Neural cell (in vitro differentiated cells): ENCODE data around the gene SLC29A3.

Source experiments
- EP300 ChIP-seq: fragments of 450-650 bp; conservative IDR thresholded peaks from 2 replicates; pipeline ENCODE4 v1.6.1; 2014; ENCODE audit warnings: antibody characterized with exemption, mild to moderate bottlenecking, moderate library complexity; ENCODE audit not compliant: poor library complexity, severe bottlenecking
- EZH2 ChIP-seq: fragments of 200-600, 300-800 bp; shearing (Covaris generic), sonication (generic); IDR thresholded peaks from 2 replicates; pipeline ENCODE4 v1.6.1; 2014; ENCODE audit warnings: antibody characterized with exemption, low read length, borderline replicate concordance, mild to moderate bottlenecking; ENCODE audit not compliant: insufficient read depth, poor library complexity, severe bottlenecking
- POLR2AphosphoS5 ChIP-seq: IDR thresholded peaks from 2 replicates; pipeline ENCODE4 v1.6.1; 2012
- SMC3 ChIP-seq: fragments of 450-650 bp; conservative IDR thresholded peaks from 2 replicates; pipeline ENCODE4 v1.6.1; 2014; ENCODE audit warnings: antibody characterized with exemption, mild to moderate bottlenecking, moderate library complexity; ENCODE audit not compliant: poor library complexity
- TAF1 ChIP-seq: IDR thresholded peaks from 2 replicates; pipeline ENCODE4 v1.6.1; 2012; ENCODE audit warnings: low read depth
- TF ChIP-seq, protein P1 (sequence below): fragments of 450-650 bp; IDR thresholded peaks from 2 replicates; pipeline ENCODE4 v1.5.1; 2014; ENCODE audit warnings: antibody characterized with exemption, mild to moderate bottlenecking, moderate library complexity; ENCODE audit not compliant: poor library complexity, severe bottlenecking
- TF ChIP-seq, protein P2 (sequence below): IDR thresholded peaks from 2 replicates; pipeline ENCODE4 v1.6.1; 2012; ENCODE audit warnings: borderline replicate concordance

DNA sequence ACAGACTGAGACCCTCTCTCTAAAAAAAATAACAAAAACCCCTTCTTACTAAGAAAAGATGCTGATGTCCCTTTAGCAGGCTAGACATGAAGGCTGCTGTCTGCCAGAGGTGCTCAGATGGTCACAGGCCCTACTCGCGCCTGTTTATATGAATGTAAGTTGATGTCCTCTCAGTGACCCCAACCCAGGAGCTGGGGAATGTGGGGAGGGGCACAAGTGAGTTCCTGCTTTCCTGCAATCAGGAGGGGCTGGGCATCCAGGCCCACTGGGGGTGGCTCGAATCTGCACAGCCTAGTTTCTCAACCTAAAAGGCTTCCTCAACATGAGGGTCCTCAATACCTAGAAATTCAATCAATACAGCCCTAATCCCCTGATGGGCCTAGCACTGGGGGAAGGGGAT, 12.1 kb upstream of the SLC29A3 start:
- TF ChIP-seq, protein P1, sequence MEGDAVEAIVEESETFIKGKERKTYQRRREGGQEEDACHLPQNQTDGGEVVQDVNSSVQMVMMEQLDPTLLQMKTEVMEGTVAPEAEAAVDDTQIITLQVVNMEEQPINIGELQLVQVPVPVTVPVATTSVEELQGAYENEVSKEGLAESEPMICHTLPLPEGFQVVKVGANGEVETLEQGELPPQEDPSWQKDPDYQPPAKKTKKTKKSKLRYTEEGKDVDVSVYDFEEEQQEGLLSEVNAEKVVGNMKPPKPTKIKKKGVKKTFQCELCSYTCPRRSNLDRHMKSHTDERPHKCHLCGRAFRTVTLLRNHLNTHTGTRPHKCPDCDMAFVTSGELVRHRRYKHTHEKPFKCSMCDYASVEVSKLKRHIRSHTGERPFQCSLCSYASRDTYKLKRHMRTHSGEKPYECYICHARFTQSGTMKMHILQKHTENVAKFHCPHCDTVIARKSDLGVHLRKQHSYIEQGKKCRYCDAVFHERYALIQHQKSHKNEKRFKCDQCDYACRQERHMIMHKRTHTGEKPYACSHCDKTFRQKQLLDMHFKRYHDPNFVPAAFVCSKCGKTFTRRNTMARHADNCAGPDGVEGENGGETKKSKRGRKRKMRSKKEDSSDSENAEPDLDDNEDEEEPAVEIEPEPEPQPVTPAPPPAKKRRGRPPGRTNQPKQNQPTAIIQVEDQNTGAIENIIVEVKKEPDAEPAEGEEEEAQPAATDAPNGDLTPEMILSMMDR: no peak
- TF ChIP-seq EP300 (no peak), EZH2 (no peak), TAF1 (no peak), POLR2AphosphoS5 (no peak), SMC3 (no peak)
- TF ChIP-seq, protein P2, sequence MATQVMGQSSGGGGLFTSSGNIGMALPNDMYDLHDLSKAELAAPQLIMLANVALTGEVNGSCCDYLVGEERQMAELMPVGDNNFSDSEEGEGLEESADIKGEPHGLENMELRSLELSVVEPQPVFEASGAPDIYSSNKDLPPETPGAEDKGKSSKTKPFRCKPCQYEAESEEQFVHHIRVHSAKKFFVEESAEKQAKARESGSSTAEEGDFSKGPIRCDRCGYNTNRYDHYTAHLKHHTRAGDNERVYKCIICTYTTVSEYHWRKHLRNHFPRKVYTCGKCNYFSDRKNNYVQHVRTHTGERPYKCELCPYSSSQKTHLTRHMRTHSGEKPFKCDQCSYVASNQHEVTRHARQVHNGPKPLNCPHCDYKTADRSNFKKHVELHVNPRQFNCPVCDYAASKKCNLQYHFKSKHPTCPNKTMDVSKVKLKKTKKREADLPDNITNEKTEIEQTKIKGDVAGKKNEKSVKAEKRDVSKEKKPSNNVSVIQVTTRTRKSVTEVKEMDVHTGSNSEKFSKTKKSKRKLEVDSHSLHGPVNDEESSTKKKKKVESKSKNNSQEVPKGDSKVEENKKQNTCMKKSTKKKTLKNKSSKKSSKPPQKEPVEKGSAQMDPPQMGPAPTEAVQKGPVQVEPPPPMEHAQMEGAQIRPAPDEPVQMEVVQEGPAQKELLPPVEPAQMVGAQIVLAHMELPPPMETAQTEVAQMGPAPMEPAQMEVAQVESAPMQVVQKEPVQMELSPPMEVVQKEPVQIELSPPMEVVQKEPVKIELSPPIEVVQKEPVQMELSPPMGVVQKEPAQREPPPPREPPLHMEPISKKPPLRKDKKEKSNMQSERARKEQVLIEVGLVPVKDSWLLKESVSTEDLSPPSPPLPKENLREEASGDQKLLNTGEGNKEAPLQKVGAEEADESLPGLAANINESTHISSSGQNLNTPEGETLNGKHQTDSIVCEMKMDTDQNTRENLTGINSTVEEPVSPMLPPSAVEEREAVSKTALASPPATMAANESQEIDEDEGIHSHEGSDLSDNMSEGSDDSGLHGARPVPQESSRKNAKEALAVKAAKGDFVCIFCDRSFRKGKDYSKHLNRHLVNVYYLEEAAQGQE: no peak
